Adrenal gland (tissue), 5 donors: ENCODE data around the gene SMIM35.

Source experiments
- POLR2A ChIP-seq, 2 donors: fragments of 450-650 bp; IDR thresholded peaks; one replicate each; pipeline ENCODE4 v1.6.1; 2017; ENCODE audit warnings: antibody characterized with exemption in 2 of 2, mild to moderate bottlenecking in 2 of 2, moderate library complexity in 1 of 2
- TF ChIP-seq, protein P1 (sequence below), 6 experiments: fragments of 450-650 bp in 4 of 6; fragments of 200-600 bp in 2 of 6; sonication (generic) in 1 of 6; IDR thresholded peaks; 1 replicate in 5 of 6; 2 replicates in 1 of 6; pipeline versions ENCODE4 v1.5.1 to v1.8.0; 2016 to 2021; ENCODE audit warnings: antibody characterized with exemption in 6 of 6, mild to moderate bottlenecking in 2 of 6, moderate library complexity in 1 of 6
- donor health status: DM: no; HTN: no; CAD: no.

GRCh38 chr11:117969160-117969991, 117.4 kb downstream of the SMIM35 start:
- TF ChIP-seq, protein P1, sequence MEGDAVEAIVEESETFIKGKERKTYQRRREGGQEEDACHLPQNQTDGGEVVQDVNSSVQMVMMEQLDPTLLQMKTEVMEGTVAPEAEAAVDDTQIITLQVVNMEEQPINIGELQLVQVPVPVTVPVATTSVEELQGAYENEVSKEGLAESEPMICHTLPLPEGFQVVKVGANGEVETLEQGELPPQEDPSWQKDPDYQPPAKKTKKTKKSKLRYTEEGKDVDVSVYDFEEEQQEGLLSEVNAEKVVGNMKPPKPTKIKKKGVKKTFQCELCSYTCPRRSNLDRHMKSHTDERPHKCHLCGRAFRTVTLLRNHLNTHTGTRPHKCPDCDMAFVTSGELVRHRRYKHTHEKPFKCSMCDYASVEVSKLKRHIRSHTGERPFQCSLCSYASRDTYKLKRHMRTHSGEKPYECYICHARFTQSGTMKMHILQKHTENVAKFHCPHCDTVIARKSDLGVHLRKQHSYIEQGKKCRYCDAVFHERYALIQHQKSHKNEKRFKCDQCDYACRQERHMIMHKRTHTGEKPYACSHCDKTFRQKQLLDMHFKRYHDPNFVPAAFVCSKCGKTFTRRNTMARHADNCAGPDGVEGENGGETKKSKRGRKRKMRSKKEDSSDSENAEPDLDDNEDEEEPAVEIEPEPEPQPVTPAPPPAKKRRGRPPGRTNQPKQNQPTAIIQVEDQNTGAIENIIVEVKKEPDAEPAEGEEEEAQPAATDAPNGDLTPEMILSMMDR (IDR thresholded peaks at IDR 0.05) = no peak
- TF ChIP-seq POLR2A (IDR thresholded peaks at IDR 0.05) = no peak
